NCI-H526 treated with DMSO at 0.1 percent for 48 hours (cell line): Measurements from ENCODE around the gene FRZB.
A peak's percentile ranks its signal among the peaks of the same experiment; 100 is the strongest.

ENCODE experiments used
- DNase-seq: peaks from one replicate; lab custom pipeline; 2025; lab: John Stamatoyannopoulos, UW

The FRZB gene

GRCh38 chr2:182792441-182792840 is 74.0 kb downstream of the FRZB start:
- DNase-seq, result no peak

GRCh38 chr2:182784777-182785176 is 81.7 kb downstream of the FRZB start:
- peak; percentile 13 for DNase-seq

GRCh38 chr2:182784058-182784706 is 82.3 kb downstream of the FRZB start:
- no peak for DNase-seq
